Fibroblast of the conjunctiva (primary cell): ENCODE results near the gene LY6G5B.

Source experiments
- DNase-seq: peaks from one replicate; pipeline ENCODE4 v3.0.0-alpha.2; 2010; ENCODE audit warnings: low read depth

Gene LY6G5B, protein sequence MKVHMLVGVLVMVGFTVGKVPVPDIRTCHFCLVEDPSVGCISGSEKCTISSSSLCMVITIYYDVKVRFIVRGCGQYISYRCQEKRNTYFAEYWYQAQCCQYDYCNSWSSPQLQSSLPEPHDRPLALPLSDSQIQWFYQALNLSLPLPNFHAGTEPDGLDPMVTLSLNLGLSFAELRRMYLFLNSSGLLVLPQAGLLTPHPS

DNA sequence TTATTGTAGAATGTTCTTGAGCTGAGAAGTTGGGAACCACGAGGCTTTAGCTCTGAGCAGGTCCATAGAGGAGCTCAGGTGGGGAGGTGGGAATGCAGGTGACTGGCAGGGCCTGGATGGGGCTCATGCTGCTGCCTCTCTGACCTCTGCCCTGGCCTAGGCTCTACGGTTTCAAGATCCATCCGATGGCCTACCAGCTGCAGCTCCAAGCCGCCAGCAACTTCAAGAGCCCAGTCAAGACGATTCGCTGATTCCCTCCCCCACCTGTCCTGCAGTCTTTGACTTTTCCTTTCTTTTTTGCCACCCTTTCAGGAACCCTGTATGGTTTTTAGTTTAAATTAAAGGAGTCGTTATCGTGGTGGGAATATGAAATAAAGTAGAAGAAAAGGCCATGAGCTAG, at the start of gene LY6G5B:
LY6G5B (plus strand) TSS at position 301 of the 400 bp plus-strand sequence. CDS start 975 bp downstream, outside the sequence.
- DNase-seq, result no peak

DNA sequence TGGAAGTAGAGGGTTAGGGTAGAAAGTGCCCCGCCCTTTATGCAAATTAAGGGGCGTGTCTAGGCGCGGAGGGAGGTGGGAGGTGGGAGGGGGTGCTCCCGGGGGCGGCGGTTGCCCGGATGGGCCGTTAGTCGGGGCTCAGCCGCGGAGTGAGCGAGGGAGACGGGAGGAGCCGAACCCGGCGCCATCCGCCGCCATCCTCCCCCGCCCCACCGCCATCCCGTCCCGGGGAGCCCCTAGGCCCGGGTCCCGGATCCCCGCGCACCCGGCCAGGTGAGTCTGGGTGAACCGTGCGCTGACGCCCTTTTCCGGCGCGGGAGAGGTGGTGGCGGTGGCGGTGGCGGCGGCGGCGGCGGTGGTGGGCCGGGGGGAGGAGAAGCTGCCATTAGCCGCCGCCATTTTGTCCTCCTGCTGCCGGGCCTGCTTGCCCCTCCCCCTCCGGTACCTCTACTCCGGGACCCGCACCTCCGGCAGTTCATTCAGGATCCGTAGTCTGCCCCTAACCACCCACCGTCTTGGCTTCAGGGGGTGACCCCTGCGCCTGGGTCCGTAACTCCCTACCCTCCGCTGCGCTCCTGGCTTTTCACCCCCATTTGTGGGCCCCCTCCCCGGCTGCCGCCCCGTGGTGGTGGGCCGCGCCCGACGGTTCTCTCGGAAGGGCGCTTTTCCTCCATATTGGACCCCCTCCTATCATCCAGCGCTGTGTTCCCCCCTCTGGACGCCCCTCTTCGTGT, 49.0 kb upstream of the LY6G5B start, which contains the start of gene PRRC2A:
PRRC2A (plus strand) TSS at position 130 of the 734 bp plus-strand sequence. CDS start 2,075 bp downstream, outside the sequence.
- peak; percentile 41 for DNase-seq

DNA sequence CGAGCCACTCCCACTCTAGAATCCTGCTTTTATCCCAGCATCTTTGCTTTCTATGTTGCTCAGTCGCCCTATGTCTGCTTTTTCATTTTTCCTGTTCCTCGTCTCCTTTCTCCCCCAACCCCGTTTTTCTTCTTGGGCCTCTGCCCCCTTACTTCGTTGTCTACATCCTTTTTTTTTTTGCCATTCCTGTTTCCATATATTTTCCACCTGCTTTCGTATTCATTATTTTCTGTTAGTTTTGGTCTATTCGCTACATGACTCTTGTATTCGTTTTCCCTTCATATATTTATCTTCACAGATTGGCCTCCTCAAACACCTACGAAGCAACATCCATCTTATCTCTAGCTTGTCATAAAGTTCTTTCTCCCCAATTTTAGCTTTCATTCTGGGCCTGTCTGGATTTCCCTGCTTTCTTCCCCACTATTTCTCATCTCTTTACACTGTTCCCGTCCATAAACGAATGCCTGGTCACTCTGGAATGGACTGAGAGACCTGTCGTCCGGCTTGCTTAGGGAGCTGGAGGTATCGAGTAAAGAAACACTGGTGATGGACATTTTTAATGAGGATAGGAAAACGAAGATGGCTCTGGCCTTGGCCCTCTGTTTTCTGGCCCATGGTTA, 48.3 kb upstream of the LY6G5B start:
- DNase-seq, result no peak

DNA sequence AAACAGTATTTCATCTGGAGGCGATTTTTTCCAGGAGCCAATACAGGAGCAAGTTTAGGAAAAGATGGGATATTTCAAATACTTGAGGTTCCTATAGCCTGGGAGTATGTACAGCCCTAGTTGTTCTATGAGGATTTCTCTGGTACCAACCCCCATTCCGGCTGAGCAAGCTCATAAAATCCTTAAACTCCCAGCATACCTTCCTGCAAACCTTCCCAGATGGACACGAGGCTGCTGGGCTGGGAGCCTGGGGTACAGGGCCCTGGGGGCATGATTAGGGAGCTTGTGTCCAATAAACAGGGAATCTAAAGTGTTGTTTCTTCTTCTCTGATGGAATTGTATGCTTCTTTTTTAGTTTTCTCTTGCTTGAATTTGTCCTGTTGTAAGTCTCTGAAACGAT, 47.8 kb upstream of the LY6G5B start:
- DNase-seq, result no peak

DNA sequence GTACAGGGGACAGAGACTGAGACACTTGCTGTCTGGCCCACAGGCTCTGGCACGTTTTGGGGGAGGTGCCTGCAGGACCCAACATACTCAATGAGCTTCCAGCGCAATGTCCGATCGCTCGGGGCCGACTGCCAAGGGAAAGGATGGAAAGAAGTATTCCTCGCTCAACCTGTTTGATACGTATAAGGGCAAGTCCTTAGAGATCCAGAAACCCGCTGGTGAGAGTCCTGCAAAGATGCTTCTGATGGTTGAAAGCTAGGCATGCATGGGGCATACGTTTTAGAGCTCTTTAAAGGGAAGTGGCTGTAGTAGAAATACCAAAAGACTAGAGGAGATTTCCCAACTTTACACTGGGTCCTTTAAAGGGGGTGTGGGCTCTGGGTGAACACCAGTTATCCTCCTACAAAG, 47.1 kb upstream of the LY6G5B start:
- DNase-seq, result no peak

DNA sequence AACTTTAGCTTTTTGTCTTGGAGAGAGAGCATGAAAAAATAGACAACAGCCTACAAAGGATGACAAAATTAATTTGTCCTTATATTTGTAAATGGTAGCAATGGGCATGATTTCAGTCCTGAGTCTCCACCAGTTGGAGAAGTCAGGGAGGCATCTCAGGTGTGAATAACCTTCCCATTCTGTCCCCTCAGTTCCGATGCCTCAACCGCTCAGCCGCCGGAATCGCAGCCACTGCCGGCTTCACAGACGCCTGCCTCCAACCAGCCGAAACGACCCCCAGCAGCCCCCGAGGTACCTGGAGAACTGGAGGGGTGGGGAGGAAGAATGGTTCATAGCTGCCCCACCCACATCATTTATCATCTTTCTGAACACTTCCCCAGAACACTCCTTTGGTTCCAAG, 45.7 kb upstream of the LY6G5B start:
- DNase-seq, result no peak

DNA sequence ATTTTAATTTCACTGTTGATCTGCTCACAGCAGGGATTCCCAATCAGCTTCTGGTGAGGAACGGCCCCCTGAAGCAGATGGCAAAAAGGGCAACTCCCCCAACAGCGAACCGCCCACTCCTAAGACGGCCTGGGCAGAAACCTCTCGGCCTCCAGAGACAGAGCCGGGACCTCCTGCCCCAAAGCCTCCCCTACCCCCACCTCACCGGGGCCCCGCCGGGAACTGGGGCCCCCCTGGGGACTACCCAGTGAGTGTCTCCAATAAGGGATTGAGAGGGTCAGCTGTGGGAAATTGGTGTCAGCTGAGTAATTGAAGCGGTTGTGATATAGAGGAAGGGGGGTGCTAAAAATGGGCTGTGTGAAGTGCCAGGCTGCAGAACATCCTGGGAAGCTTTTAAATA, 42.8 kb upstream of the LY6G5B start:
- DNase-seq, result no peak

DNA sequence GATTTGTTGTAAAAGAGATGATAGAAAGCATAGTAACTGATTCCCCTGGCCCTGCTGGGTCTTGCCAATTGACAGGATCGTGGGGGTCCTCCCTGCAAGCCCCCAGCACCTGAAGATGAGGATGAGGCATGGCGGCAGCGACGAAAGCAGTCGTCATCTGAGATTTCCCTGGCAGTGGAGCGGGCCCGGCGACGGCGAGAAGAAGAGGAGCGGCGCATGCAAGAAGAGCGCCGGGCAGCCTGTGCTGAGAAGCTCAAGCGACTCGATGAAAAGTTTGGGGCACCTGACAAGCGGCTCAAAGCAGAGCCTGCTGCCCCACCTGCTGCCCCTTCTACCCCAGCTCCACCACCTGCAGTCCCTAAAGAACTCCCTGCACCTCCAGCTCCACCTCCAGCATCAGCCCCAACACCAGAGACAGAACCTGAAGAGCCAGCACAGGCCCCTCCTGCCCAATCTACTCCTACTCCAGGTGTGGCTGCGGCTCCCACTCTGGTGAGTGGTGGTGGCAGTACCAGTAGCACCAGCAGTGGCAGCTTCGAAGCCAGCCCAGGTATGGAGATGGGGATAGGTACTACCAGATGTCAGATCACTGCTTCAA, 42.0 kb upstream of the LY6G5B start:
- no peak for DNase-seq

DNA sequence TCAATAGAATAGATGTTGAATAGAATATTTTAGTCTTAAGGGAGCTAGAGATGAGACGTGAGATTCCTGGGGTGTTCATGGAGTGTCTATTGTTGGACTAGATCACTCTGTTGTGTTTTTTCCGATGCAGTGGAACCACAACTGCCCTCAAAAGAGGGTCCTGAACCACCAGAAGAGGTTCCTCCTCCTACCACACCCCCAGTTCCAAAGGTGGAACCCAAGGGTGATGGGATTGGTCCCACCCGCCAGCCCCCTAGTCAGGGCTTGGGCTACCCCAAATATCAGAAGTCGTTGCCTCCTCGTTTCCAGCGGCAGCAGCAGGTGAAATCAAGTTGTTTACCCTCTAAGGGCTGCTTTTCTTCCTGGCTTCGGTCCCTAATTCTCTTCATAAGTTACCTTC, 40.8 kb upstream of the LY6G5B start:
- DNase-seq, result no peak

DNA sequence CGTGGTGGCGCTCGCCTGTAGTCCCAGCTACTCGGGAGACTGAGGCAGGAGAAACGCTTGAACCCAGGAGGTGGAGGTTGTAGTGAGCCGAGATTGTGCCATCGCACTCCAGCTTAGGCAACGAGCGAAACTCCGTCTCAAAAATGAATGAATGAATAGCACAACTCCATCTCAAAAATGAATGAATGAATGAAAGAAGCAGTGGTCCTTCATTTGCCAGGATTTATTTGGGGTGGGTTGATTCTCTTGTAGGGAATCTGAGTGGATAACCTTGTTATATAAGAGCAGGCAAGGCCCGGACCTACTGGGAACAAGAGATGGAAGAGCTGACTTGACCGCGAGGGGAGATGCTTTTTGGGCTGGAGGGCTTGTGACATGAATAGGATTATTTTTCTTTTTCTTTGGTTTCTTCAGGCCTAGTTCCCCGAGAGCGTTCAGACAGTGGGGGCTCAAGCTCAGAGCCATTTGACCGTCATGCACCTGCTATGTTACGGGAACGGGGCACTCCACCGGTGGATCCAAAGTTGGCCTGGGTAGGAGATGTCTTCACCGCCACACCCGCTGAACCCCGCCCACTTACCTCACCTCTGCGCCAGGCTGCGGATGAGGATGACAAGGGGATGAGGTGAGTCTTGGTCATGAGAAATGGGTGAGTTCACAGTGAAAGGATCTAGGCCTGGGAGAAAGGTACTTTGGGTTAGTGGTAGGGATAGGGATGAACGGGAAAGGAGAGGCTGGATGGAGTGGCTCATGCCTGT, 39.4 kb upstream of the LY6G5B start:
- DNase-seq, result no peak

DNA sequence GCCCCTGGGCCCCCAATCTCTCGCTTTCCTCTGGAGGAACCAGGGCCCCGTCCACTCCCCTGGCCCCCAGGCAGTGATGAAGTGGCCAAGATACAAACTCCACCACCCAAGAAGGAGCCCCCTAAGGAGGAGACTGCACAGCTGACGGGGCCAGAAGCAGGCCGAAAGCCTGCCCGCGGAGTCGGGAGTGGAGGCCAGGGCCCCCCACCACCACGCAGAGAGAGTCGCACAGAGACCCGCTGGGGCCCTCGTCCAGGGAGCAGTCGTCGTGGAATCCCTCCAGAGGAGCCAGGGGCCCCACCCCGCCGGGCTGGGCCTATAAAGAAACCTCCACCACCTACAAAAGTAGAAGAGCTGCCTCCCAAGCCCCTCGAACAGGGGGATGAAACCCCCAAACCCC, 38.6 kb upstream of the LY6G5B start:
- no peak for DNase-seq

DNA sequence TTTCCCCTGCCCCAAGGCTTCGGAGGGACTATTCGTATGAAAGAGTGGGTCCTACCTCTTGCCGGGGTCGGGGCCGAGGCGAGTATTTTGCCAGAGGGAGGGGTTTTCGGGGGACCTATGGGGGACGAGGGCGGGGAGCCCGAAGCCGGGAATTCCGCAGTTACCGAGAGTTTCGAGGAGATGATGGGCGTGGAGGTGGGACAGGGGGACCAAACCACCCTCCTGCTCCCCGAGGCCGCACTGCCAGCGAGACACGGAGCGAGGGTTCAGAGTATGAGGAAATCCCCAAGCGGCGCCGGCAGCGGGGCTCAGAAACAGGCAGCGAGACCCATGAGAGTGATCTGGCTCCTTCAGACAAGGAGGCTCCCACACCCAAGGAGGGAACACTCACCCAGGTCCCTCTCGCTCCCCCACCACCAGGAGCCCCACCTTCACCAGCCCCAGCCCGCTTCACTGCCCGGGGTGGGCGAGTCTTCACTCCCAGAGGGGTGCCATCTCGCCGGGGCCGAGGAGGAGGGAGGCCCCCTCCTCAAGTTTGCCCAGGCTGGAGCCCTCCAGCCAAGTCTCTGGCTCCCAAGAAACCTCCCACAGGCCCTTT, 38.0 kb upstream of the LY6G5B start:
- no peak for DNase-seq

DNA sequence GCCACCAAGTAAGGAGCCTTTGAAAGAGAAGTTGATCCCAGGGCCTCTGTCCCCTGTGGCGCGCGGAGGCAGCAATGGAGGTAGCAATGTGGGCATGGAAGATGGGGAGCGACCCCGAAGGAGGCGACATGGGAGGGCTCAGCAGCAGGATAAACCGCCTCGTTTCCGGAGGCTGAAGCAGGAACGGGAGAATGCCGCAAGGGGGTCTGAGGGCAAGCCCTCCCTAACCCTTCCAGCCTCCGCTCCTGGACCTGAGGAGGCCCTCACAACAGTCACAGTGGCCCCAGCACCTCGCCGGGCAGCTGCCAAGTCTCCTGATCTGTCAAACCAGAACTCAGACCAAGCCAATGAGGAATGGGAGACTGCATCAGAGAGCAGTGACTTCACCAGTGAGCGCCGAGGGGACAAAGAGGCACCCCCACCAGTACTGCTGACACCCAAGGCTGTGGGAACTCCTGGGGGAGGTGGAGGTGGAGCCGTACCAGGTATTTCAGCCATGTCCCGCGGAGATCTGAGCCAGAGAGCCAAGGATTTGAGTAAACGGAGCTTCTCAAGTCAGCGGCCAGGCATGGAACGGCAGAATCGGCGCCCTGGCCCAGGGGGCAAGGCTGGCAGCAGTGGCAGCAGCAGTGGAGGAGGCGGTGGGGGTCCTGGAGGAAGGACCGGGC, 37.4 kb upstream of the LY6G5B start:
- DNase-seq, result no peak

DNA sequence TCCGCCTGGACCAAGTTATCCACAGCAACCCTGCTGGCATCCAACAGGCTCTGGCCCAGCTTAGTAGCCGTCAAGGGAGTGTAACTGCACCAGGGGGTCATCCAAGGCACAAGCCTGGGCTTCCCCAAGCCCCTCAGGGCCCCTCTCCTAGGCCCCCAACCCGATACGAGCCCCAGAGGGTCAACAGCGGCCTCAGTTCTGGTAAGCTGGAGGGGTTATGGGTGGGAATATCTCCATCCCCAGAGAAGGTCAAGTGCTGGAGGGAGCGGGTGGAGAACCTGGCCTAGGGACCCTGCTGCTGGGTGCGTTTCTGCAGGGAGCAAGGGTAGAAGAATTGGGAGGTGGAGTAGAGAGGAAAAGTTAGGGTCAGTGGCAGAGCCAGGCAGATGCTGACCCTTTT, 36.3 kb upstream of the LY6G5B start:
- DNase-seq, result no peak

DNA sequence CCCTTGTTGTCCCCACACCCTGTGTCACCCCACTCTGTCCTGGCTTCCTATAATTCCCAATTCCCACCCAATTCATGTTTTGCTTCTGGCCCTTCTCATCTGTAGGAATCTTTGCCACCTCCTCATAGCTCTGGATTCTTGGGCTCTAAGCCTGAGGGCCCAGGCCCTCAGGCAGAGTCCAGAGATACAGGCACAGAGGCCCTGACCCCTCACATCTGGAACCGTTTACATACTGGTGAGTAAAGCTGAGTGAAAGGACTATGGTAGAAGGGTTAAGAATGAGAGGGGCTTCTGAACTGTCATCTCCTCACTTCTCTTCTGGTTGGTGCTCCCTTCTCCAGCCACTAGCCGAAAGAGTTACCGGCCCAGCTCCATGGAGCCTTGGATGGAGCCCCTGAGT, 35.6 kb upstream of the LY6G5B start:
- DNase-seq, result no peak

DNA sequence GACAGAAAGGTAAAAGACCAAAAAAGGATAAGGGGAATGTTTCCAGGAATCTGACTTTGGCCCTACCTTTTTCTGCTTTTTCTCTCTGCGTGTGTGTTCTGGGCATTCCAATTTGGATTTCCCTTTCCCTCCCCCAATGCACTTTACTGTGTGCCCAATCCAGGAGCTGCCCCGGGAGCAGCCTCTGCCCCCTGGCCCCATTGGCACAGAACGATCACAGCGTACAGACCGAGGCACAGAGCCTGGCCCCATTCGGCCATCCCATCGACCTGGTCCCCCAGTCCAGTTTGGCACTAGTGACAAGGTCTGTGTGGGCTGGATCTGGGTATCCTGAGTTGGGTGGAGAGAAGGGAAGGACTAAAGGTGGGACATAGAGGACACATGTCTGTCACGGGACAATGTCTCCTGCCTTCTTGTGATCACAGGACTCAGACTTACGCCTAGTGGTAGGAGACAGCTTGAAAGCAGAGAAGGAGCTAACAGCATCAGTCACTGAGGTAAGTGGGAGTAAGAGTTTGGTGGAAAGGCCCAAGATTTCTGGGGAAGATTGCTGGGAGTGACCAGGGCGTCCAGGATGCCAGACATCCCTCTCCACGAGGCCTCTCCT, 34.7 kb upstream of the LY6G5B start:
- DNase-seq, result no peak

DNA sequence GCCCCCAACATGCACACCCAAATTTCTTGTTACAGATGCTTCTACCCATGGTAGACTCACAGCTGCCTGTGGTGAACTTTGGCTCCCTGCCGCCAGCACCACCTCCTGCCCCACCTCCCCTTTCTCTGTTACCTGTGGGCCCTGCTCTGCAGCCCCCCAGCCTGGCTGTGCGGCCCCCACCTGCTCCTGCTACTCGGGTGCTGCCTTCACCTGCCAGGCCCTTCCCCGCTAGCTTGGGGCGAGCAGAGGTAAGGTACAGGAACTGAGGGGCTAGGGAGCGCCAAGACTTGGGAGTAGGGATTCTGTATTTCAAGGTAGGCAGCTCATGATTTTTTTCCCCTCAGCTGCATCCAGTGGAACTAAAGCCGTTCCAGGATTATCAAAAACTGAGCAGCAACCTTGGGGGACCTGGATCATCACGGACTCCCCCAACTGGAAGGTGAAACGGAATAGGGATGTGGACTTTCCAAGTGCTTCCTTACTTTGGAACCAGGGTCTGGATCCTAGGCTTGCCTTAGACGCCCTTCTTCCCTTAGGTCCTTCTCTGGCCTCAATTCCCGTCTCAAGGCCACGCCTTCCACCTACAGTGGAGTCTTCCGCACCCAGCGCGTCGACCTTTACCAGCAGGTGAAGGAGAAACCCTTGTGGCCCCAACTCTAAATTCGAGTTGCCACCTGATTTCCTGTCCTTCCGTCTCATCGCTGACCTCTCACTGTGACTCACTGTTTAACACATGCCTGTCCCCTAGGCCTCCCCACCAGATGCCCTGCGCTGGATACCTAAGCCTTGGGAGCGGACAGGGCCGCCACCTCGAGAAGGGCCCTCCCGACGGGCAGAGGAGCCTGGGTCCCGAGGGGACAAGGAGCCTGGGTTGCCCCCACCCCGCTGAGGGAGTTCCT, 32.8 kb upstream of the LY6G5B start:
- no peak for DNase-seq

DNA sequence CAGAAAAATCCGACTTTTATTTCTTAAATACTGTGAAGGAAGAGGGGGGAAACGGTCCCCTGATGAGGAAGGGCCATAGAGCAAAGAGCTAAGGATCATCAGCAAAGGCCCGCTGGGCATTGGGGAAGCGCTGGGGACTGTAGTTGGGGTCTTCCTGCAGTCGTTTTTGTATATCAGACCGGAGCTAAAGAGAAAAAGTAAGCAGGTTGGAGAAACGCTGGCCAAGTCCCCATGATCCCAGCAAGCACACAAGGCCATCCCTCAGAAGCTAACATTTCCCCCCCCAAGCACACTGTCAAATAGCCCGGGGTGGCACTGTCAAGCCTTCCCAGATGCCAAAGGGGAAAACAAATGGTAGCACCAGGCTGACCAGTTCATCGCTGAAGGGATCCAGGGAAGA, 30.7 kb upstream of the LY6G5B start:
- DNase-seq, result no peak

DNA sequence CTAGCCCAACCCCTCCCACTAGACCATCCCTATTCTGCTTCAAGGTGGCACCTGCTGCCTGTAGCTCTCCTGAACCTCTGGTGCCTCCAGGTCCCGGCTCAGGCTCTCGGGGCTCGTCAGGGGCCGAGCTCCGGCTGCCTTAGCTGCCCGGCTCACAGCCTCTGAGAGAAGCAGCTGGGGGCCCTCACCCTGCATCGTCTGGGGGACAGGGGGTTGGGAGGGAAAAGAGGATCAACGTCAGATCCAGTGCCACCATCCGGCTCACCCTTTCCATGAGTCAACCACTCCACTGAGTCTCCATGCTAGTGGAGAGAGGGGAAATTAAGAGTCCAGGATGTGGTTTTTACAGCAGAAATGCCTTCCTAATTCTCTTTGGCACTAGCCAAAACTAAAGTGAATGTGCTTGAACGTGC, 30.3 kb upstream of the LY6G5B start:
- DNase-seq, result no peak

DNA sequence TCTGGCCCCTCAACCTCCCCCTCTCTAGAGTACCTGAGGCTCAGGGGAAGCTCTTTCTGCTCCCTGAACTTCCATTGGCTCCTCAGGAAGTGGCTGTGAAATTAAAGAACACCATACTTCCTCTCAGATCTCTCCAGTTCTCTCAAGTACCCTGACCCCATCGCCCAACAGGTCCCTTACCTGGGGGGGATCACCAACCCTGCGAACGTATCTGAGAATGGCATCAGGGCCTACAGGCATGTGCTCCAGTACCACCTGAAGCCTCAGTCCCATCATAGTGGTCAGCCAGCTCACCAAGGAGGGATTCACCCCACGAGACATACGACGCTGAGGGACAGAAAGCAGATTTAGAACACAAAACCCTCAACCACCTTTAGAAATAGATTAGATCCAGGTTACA, 29.2 kb upstream of the LY6G5B start:
- no peak for DNase-seq
